Colonic mucosa (tissue), 4 donors: ENCODE measurements around the gene TH. TPM values are rescaled to one million over a fixed set of nuclear protein-coding genes. Genes with fewer than 3 reads are reported as not detected.
A peak's percentile ranks its signal among the peaks of the same experiment; 100 is the strongest.
"Not testable (repeated sequence)": the region's sequence is repeated elsewhere in the genome, so short reads cannot be mapped to it uniquely, and the experiment has no call there.

Experiments
- DNase-seq: peaks from one replicate; pipeline ENCODE4 v3.0.0-alpha.2; 2020
- H3K27ac ChIP-seq: fragments of 200-600 bp; one replicate; pipeline ENCODE4 v1.8.0; 2021
- H3K27me3 ChIP-seq: fragments of 200-600 bp; one replicate; pipeline ENCODE4 v1.8.0; 2021
- H3K36me3 ChIP-seq: fragments of 200-600 bp; one replicate; pipeline ENCODE4 v1.8.0; 2021
- H3K4me1 ChIP-seq: fragments of 200-600 bp; one replicate; pipeline ENCODE4 v1.8.0; 2021; ENCODE audit warnings: mild to moderate bottlenecking
- H3K4me3 ChIP-seq: fragments of 200-600 bp; one replicate; pipeline ENCODE4 v1.8.0; 2021
- H3K9ac ChIP-seq, 2 donors: one replicate each; pipeline ENCODE4 v1.7.0; 2013; ENCODE audit warnings: control low read depth in 2 of 2, low read depth in 2 of 2, low read length in 2 of 2
- H3K9me3 ChIP-seq: fragments of 200-600 bp; one replicate; pipeline ENCODE4 v1.8.0; 2021
- intact Hi-C: fragments of 100-400 bp; cut with DNase I; formaldehyde crosslinking; loops from one replicate; pipeline ENCODE4 v1.14.1; 2022
- total RNA-seq, 2 donors: library from RNA; stranded (reverse); fragmentation: NEBNext Ultra II Directional in 1 of 2; extraction: Animal tissue kit (Norgen Biotek cat#: 25700) in 1 of 2; gene quantifications; one replicate each; pipeline ENCODE4 v1.2.1, GENCODE V29; 2021
- TF ChIP-seq, protein P1 (sequence below): fragments of 200-600 bp; IDR thresholded peaks from one replicate; pipeline ENCODE4 v1.8.0; 2022; ENCODE audit warnings: antibody characterized with exemption, mild to moderate bottlenecking
- donor health status: healthy.
- donor health status: DM: no; HTN: no; CAD: no.
- donor health status: DM: no; HTN: no; CAD: no.

TH gene
- total RNA-seq, 2 donors from 2014 or later = 0.15 TPM; not detected in 1

DNA sequence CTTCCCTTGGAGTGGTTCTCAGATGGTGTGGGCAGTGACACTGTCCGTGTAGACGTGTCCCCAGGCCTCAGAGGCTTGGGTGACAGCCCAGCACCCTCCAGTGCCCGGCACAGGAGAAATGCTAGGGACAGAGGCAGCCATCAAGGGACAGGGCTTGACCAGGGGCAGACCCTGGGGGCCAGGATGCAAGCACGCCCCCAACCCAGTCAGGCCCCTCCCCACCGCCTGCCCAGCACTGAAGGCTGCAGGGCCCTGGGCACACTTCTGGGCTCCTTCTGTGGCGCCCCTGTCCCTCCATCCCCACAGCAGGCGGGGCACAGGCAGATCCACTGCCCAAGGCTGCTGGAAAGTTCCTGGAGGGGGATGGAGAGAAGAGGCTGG lies 43.5 kb downstream of the TH start:
- H3K36me3 ChIP-seq = no peaks in the 10 kb centered on the region
- DNase-seq = no peak
- H3K27ac ChIP-seq = no peak overlapping the region
- no peak overlapping the region for H3K9ac ChIP-seq
- TF ChIP-seq, protein P1, sequence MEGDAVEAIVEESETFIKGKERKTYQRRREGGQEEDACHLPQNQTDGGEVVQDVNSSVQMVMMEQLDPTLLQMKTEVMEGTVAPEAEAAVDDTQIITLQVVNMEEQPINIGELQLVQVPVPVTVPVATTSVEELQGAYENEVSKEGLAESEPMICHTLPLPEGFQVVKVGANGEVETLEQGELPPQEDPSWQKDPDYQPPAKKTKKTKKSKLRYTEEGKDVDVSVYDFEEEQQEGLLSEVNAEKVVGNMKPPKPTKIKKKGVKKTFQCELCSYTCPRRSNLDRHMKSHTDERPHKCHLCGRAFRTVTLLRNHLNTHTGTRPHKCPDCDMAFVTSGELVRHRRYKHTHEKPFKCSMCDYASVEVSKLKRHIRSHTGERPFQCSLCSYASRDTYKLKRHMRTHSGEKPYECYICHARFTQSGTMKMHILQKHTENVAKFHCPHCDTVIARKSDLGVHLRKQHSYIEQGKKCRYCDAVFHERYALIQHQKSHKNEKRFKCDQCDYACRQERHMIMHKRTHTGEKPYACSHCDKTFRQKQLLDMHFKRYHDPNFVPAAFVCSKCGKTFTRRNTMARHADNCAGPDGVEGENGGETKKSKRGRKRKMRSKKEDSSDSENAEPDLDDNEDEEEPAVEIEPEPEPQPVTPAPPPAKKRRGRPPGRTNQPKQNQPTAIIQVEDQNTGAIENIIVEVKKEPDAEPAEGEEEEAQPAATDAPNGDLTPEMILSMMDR = no peak
- no peak overlapping the region for H3K4me3 ChIP-seq
- H3K27me3 ChIP-seq = no peaks in the 10 kb centered on the region
- no peaks in the 10 kb centered on the region for H3K9me3 ChIP-seq
- no peaks in the 10 kb centered on the region for H3K4me1 ChIP-seq
- intact Hi-C loops = no loop called here

DNA sequence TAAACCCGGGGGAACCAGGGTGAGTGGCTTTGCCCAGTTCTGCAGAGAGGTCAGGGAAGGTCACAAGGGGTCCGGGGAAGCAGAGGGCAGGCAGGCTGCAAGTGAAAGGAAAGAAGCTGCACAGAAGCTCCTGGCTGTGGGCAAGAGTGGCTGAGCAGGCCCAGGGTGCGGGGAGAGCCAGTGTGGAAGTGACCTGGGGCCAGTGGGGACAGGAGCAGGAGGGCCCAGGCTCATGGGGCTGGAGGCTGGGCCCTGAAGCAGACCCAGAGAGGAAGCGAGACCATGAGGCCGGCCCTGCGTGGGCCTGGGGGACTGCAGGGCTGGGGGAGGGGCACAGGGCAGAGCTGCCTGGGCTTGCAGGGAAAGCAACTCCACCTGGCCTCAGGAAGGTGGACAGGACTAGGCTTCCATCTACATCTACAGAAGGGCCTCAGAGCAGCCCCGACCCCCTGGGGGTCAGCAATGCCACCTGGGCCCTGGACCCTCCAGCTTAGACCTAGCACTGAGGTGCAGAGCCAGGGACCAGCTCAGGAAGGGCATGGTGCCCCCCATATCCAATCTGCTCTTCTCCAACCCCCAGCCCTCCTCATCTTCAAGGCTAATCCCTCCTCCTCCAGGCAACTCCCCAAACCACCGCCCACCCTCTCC lies 44.0 kb downstream of the TH start:
- TF ChIP-seq, protein P1 = no peak
- no peaks in the 10 kb centered on the region for H3K4me1 ChIP-seq
- H3K27me3 ChIP-seq = no peaks in the 10 kb centered on the region
- intact Hi-C loops = no loop called here
- no peaks in the 10 kb centered on the region for H3K36me3 ChIP-seq
- no peak overlapping the region for H3K27ac ChIP-seq
- no peak for DNase-seq
- H3K9me3 ChIP-seq = no peaks in the 10 kb centered on the region
- no peak overlapping the region for H3K4me3 ChIP-seq
- no peak overlapping the region for H3K9ac ChIP-seq

DNA sequence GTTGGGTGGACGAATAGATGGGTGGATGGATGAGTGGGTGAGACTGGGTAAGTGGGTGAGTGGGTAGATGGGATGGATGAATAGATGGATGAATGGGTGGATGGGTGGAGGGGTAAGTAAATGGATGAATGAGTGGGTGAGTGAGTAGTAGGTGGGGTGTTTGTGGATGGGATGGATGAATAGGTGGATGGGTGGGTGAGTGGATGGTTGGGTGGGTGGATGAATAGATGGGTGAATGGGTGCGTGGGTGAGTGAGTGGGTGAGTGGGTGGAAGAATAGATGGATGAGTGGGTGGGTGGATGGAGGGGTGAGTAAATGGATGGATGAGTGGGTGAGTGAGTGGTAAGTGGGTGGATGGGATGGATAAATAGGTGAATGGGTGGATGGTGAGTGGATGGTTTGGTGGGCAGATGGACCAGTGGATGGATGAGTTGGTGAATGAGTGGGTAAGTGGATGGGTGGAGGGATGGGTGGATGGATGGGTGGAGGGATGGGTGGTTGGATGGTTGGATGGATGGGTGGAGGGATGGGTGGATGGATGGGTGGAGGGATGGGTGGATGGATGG lies 45.0 kb downstream of the TH start:
- Histone ChIP-seq H3K4me3 (no peak overlapping the region), H3K4me1 (no peaks in the 10 kb centered on the region), H3K27ac (no peak overlapping the region), H3K27me3 (no peaks in the 10 kb centered on the region), H3K36me3 (no peaks in the 10 kb centered on the region), H3K9ac (no peak overlapping the region), H3K9me3 (no peaks in the 10 kb centered on the region)
- TF ChIP-seq, protein P1 = no peak
- intact Hi-C loops = no loop called here
- no peak for DNase-seq

DNA sequence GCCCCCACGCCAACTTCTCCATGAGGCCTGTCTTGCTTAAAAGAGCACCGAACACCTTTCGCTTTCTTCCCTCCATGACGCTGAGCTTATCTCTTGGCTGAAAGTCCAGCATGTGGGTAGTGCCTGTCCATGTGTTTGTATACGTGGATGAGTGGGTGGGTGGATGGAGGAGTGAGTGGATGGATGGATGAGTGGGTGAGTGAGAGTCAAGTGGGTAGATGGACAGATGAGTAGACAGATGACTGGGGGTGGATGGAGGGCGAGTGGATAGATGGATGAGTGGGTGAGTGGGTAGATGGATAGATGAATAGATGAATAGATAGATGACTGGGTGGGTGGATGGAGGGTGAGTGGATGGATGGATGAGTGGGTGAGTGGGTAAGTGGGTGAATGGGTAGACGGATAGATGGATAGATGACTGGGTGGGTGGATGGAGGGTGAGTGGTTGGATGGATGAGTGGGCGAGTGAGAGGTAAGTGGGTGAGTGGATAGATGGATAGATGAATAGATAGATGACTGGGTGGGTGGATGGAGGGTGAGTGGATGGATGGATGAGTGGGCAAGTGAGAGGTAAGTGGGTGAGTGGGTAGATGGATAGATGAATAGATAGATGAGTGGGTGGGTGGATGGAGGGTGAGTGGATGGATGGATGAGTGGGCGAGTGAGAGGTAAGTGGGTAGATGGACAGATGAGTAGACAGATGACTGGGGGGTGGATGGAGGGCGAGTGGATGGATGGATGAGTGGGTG lies 46.7 kb downstream of the TH start:
- H3K4me3 ChIP-seq, DNase-seq, H3K27ac ChIP-seq, H3K36me3 ChIP-seq, H3K9me3 ChIP-seq, H3K4me1 ChIP-seq, intact Hi-C loops, H3K9ac ChIP-seq, H3K27me3 ChIP-seq: not testable (repeated sequence)

DNA sequence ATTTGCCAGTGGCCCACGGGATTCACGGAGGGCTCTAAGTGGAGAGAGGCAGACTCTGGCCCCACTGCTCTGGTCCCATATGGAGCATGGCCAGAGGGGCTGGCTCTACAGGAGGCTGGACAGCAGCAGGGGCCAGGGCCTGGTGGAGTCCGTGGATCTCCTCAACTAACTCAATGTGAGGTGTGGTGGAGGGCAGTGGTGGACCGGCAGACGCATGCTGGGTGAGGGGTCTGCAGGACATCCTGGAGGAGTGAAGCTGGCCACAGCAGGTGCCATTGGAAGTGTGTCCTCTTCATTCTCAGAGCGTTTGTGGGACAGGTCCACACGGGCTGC lies 48.0 kb downstream of the TH start:
- TF ChIP-seq, protein P1 = no peak
- Histone ChIP-seq H3K4me3 (no peak overlapping the region), H3K36me3 (no peaks in the 10 kb centered on the region), H3K9me3 (no peaks in the 10 kb centered on the region), H3K27ac (no peak overlapping the region), H3K9ac (peak overlapping the region in 1 of 2 donors; percentile 12), H3K4me1 (no peaks in the 10 kb centered on the region), H3K27me3 (no peaks in the 10 kb centered on the region)
- no peak for DNase-seq
- intact Hi-C loops = no loop called here
